ENCODE results near the gene CELF3.
A peak's percentile ranks its signal among the peaks of the same experiment; 100 is the strongest.

The CELF3 gene

GRCh38 chr1:151716771-151717631, at the start of gene CELF3:
CELF3 (minus strand) TSS chr1:151716803; CDS start chr1:151716020, 783 bp downstream.
- no peaks in the 10 kb centered on the region for H3K9me3 ChIP-seq (ENCODE audit: severe bottlenecking)
- peaks cover 7% of the 10 kb centered on the region for H3K27me3 ChIP-seq (ENCODE audit: insufficient read depth, poor library complexity, severe bottlenecking)
- H3K4me1 ChIP-seq (ENCODE audit: insufficient read depth, poor library complexity, severe bottlenecking), result peaks cover 4% of the 10 kb centered on the region
- H3K27ac ChIP-seq (ENCODE audit: poor library complexity, severe bottlenecking), result no peak within 1 kb of the TSS
- no peak within 1 kb of the TSS for H3K4me3 ChIP-seq (ENCODE audit: severe bottlenecking)
- no peaks in the 10 kb centered on the region for H3K36me3 ChIP-seq (ENCODE audit: low read depth)
- DNase-seq (ENCODE audit: low spot score) (no peak), ATAC-seq (ENCODE audit: low read depth) (no peak)
- TF ChIP-seq CTCF (IDR thresholded peaks at IDR 0.05; ENCODE audit: poor library complexity, severe bottlenecking), result no peak

- H3K36me3 ChIP-seq (ENCODE audit: low read depth), result peaks cover 33% of the 10 kb centered on the region
- H3K27ac ChIP-seq (ENCODE audit: poor library complexity, severe bottlenecking), result peak overlapping the region; percentile 64
- no peaks in the 10 kb centered on the region for H3K27me3 ChIP-seq (ENCODE audit: insufficient read depth, poor library complexity, severe bottlenecking)
- DNase-seq (ENCODE audit: low spot score), result no peak
- H3K9me3 ChIP-seq (ENCODE audit: severe bottlenecking), result no peaks in the 10 kb centered on the region
- TF ChIP-seq CTCF (IDR thresholded peaks at IDR 0.05; ENCODE audit: poor library complexity, severe bottlenecking), result no peak
- H3K4me3 ChIP-seq (ENCODE audit: severe bottlenecking), result peak overlapping the region; percentile 62
- ATAC-seq (ENCODE audit: low read depth), result no peak
- peaks cover 23% of the 10 kb centered on the region for H3K4me1 ChIP-seq (ENCODE audit: insufficient read depth, poor library complexity, severe bottlenecking)
Observed at GRCh38 chr1:151763990-151764389, 47.4 kb upstream of the CELF3 start.

GRCh38 chr1:151762941-151763921, 46.6 kb upstream of the CELF3 start, which contains the start of gene MRPL9:
MRPL9 (minus strand) TSS chr1:151763496; CDS start chr1:151763479, 17 bp downstream.
- peak; percentile 3 for TF ChIP-seq CTCF (IDR thresholded peaks at IDR 0.05; ENCODE audit: poor library complexity, severe bottlenecking)
- peak; percentile 99 for ATAC-seq (ENCODE audit: low read depth)
- Histone ChIP-seq H3K4me3 (ENCODE audit: severe bottlenecking) (peak within 1 kb of the TSS; percentile 62), H3K27ac (ENCODE audit: poor library complexity, severe bottlenecking) (peak within 1 kb of the TSS; percentile 64), H3K4me1 (ENCODE audit: insufficient read depth, poor library complexity, severe bottlenecking) (peaks cover 16% of the 10 kb centered on the region), H3K36me3 (ENCODE audit: low read depth) (peaks cover 33% of the 10 kb centered on the region), H3K27me3 (ENCODE audit: insufficient read depth, poor library complexity, severe bottlenecking) (no peaks in the 10 kb centered on the region), H3K9me3 (ENCODE audit: severe bottlenecking) (no peaks in the 10 kb centered on the region)
- peak; percentile 82 for DNase-seq (ENCODE audit: low spot score)

- Histone ChIP-seq H3K4me1 (ENCODE audit: insufficient read depth, poor library complexity, severe bottlenecking) (peaks cover 17% of the 10 kb centered on the region), H3K9me3 (ENCODE audit: severe bottlenecking) (no peaks in the 10 kb centered on the region), H3K27ac (ENCODE audit: poor library complexity, severe bottlenecking) (no peak overlapping the region), H3K36me3 (ENCODE audit: low read depth) (peaks cover 33% of the 10 kb centered on the region), H3K4me3 (ENCODE audit: severe bottlenecking) (no peak overlapping the region), H3K27me3 (ENCODE audit: insufficient read depth, poor library complexity, severe bottlenecking) (no peaks in the 10 kb centered on the region)
- no peak for TF ChIP-seq CTCF (IDR thresholded peaks at IDR 0.05; ENCODE audit: poor library complexity, severe bottlenecking)
- no peak for DNase-seq (ENCODE audit: low spot score)
- ATAC-seq (ENCODE audit: low read depth), result no peak
Observed at GRCh38 chr1:151760597-151761385, 44.2 kb upstream of the CELF3 start.
